Esophagus squamous epithelium (tissue), 4 donors: ENCODE results near the gene HTR2B.

Source experiments
- CTCF ChIP-seq, 6 experiments: fragments of 450-650 bp in 4 of 6; fragments of 200-600 bp in 2 of 6; sonication (generic) in 2 of 6; IDR thresholded peaks; one replicate each; pipeline ENCODE4 v1.5.1; 2016 to 2019; ENCODE audit warnings: antibody characterized with exemption in 6 of 6, mild to moderate bottlenecking in 4 of 6, moderate library complexity in 4 of 6
- POLR2A ChIP-seq, 4 donors: fragments of 450-650 bp; IDR thresholded peaks; one replicate each; pipeline ENCODE4 v1.6.1; 2017; ENCODE audit warnings: antibody characterized with exemption in 4 of 4, mild to moderate bottlenecking in 4 of 4, moderate library complexity in 3 of 4

GRCh38 chr2:231058761-231059550 is 65.9 kb downstream of the HTR2B start:
- TF ChIP-seq CTCF (IDR thresholded peaks at IDR 0.05) (no peak), POLR2A (IDR thresholded peaks at IDR 0.05) (no peak)
